NK-92 treated with Interleukin-12 subunit alpha and Interleukin-12 subunit beta, amount 100 ng/mL, for 24 hours (cell line): Measurements from ENCODE around the gene NUB1.

Experiments used
- DNase-seq: peaks from one replicate; lab custom pipeline; 2025; lab: John Stamatoyannopoulos, UW

The NUB1 gene

DNA sequence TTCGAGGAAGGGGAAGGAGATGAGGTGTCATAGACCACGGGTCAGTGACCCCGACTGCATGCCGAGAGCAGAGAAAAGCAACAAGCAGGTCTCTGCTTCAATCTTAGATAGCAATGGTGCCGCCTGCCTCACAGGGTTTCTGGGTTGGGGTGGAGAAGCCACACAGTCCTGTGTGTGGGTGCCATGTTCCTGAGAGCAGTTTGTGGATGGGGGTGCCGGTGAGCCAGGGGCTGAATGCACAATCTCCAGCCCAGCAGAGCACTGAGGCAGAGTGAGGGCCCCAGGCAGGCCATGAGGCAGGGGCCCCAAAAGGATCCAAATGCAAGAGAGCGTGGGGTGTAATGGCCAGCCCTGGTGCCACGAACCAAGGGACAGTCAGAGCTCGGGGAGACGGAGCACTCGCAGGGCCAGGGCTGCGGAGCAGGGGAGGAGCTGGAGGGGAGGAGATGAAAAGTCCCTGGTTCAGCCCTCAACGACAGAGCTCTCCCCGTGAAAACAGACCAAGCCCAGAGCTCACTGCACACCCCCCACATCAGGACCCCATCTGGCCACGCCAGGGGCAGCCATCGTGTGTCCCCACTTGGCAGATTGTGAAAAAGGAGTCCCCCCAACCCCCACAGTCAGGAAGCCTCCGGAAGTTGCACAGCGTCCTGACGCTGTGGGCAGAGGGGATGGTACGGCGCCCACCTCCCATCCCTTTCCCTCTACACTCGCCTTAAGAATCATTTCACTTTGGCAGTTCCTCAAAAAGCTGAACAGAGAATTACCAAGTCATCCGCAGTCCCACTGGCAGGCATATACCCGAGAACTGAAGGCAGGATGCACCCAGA, 48.4 kb downstream of the NUB1 start:
- DNase-seq: no peak

DNA sequence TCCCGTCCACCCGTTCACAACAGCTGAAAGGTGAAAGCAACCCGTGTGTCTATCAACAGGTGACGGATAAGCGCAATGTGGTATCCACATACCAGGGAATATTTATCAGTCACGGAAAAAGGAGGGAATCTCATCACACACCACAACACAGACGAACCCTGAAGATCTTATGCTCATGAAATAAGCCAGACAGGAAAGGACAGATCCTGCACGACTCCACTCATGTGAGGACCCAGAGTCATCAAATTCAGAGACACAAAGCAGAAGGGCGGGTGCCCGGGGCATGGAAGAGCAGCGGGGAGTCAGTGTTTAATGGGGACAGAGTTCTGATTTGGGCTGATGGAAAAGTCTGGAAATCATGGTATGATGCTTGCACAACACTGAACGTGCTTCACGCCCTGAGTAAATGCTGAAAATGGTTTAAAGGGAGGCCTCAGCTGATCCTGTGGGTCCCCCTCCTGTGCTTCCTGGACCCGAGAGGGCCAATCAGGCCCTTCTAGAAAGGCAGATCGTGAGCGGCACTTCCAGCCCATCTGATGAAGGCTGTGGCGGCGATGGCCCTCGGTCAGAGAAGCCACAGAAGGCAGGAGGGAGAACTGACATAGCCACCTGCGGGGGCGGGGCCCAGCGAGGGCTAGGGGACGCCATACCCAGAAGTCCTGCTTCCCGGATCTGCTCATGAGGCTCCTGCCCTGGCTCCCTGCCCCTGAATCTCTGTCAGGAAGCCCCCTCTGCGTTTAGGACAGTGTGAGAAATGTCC, 49.2 kb downstream of the NUB1 start:
- DNase-seq: no peak

DNA sequence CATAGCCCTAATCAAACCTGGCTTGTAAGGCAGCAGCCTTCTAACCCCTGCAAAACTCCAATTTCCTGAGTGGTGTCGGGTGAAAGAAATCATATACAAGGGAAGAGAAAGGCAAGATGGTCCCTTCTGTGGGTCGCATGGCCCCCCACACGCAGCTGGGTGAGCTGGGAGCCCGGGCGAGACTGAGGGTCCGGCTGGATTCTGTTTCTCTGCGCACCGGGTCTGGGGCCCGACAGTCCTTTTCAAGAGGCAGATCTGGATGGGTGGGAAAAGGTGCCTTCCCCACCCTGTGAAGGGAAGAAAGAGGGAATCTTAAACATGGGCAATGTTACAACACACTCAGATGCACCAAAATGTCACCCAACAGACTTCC, 49.7 kb downstream of the NUB1 start:
- no peak for DNase-seq

DNA sequence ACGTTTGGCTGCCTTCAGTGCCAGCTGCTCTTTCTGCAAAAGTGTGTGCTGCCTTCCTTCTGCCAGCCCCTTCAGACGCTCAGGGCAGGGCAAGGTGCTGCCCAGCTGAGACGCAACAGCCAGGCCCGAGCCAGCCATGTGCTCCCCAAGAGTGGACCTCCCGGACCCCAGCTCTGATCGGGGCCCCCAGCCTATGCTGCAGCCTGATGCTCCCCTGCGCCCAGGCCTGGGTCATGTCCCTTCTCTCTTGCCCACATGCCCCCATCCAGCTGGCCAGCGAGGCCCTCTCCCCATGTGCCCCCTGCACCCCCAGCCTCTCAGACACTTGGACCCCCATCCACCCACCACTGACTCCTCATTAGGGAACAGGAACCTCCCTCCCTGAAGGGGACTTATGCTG, 50.4 kb downstream of the NUB1 start:
- no peak for DNase-seq

DNA sequence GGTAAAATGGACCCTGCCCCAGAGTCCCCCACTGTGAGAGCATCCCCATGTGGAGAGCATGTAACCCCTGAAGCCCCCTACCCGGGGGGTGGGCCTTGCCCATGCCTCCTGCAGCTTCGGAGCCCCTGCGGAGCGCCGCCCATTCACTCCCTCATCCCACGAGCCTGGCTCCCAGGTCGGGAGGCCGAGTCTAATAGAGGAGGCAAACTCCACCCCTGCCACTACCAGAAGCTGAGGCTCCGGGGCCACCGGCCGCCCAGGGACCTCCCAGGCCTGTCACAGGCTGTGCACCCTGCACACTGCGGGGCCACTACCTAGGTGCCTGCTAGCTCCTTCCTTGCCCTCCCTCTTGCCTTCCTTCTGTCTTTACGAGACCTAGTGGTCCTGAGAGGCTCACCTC, 50.8 kb downstream of the NUB1 start:
- DNase-seq: no peak

DNA sequence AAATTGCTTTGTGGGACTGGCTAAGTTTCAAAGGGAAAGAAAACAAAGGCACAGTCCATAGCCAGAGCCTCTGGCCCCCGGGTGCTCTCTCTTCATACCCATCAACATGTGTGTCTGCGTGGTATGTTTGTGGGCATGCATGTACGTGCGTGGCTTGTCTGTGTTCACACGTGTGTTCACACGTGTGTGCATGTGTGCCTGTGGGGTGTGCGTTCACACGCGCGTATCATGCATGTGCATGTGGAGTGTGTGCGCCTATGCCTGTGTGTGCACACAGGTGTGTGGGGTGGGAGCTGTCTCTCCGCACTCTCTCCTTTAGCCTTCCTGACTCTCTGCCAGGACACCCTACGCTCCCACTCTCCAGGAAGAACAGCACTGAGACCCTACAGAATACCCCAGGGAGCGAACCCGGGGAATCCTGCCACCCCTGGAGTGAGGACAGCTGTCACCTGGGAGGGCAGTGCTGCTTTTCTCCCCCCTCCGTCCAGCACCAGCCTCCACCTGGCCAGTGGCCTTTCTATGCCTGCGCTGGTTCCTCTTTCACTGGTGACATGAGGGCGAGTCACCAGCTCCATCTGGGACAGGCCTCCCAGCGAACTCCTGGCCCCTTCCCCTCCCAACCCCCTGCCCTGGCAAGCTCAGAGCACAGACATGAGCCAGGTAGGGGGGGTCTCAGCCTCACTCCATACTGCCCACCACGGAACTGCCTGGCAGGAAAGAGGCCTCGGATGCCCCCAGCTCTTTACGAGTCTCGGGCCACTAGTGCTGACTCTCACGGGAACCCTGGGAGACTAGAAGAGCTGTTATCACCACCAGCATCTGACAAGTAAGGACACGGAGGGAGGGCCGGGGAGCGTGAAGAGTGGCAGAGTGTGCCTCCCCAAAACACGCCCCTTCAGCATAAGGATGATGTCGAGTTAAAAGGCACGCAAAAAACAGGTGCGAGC, 51.7 kb downstream of the NUB1 start:
- DNase-seq: no peak

DNA sequence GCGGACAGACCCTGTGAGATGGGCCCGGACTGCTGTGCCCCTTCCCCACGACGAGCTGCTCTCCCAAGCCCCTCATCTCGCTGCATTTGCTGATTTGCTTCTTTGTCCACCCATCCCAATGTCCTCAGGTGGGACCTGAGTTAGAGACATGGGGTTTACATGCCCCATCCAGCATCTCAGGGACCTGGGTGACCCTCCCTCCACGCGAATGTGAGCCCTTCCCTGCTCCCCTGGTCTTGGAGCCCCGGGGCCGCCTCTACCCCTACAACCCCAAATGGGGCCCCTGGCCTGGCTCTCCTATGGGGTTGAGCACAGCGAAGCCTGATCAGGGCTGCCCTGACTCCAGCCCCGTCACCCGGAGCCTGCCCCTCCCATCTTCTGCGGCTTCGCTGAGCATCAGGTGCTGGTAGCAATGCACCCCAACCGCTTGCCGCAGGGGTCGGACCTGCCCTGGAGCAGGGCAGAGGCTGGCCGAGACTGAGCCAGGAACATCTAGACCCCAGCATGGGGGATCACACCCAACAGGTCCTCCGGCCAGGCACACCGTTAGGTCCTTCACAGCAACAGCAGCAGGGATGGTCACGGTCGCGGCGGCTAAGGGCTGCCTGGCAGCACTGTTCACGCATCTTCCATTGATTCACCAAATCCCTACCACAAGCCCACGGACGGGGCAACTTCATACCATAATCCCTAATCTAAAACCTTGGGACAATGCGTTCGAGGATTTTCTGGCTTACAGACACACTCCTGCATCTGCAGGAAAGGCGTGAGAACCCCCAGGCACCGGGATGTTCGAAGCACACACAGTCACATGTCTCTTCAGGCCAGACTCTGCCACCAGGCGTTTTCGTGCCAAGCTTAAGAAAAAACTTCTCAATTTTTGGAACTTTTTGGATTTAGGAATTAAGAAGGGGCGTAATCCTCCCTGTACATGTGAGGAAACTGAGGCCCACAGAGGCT, 52.7 kb downstream of the NUB1 start:
- DNase-seq: no peak

DNA sequence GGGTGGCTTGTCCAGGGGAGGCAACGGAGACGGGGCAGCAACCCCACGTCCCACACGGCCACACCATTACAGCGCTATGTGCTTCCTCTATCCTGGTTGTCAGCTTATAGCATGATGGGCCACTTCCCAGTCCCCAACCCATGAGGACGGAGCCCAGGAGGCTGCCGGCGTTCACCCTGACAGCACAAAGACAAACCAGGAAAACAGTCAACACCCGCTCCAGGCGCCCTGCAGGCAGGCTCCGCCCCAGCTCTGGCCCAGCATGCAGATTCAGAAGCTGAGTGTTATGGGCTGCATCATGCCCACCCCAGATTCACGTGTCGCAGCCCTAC, 53.4 kb downstream of the NUB1 start:
- DNase-seq: no peak

DNA sequence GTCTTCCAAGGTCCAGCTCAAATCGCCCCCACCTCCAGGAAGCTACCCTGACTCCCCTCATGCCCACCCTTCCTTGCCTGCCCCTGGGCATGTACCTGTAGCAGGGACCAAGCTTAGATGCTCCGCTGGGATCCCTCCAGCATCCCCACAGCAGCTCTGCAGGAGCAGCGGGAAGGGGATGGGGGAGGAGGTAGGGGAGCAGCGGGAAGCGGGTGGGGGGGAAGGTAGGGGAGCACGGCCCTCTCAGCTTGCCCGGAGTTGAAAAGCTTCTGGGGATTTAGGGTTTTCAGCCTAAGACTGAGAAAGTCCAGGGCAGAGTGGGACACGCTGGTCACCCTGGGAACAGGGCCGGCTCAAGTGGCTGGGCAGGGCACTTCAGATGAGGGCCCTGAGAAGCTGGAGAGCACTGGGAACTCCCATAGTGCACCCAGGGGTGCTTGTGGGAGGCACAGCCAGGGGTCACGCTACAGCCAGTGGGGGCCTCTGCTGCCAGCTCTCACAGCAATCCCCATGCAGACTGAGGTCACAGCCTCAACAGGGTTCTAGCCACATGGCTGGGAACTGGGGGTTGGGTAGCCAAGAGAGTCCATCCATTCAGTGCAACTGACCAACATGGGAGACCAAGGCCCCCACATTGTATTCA, 54.8 kb downstream of the NUB1 start:
- no peak for DNase-seq

DNA sequence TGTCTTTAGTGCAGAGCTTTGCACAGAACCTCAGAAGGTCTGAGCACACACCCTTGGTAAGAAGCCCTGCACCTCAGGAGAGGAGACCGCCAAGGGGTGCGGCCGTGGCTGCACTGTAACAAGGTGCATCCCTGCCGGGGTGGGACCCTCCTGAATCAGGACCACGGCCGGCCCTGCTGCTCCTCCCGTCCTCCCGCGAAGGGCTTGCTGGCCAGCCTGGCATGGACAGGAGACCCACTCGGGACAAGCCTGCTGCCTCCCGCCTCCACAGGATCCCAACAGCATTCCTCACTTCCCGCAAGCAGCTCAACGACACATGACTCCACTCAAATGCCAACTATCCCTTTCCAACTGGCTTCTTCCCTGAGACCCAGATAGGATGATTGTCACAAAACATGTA, 55.4 kb downstream of the NUB1 start:
- no peak for DNase-seq

DNA sequence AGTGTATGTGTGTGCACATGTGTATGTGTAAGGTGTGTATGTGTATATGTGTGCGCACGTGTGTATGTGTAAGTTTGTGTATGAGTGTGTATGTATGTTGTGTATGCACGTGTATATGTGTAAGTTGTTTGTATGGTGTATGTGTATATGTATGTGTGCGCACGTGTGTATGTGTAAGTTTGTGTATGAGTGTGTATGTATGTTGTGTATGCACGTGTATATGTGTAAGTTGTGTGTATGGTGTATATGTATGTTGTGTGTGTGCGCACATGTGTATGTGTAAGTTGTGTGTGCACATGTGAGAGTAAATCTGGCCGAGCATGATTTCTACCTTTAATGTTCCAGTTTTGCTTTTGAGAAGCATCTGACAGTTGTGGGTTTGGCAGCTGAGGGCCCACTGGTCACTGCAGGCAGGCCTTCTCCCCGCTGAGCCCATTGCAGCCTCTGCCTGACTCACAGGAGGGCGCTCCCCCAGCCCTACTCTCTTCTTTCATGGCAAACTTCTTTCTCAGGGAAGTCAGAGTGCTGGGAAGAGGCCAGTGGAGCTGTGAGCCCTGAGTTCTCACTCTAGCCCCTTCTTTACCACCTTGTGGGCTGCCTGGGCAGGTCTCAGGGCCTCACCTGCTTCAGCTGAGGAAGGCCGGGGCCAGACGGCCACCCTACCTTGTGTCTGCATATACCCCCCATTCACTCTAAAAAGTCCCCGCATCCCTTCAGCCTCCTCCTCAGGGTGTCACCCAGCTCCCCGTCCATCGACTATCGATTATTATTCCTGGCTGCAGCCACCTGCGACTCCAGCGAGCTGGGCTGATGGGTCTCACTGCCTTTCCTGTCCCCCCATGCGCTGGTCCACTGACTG, 57.1 kb downstream of the NUB1 start:
- no peak for DNase-seq

DNA sequence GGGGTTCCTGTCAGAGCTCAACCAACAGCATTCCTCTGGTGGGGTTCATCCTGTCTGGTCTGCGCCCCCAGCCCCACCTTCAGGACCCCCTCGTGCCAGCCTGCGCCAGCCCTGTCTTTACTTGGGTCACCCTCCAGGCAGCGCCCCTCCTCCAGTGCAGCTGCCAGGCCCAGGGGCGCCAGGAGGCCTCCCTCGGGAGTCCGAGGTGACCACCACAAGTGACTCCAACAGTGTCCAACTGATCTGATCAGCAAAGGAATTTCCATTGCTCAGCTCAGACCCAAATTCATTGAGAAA, 57.6 kb downstream of the NUB1 start:
- no peak for DNase-seq

DNA sequence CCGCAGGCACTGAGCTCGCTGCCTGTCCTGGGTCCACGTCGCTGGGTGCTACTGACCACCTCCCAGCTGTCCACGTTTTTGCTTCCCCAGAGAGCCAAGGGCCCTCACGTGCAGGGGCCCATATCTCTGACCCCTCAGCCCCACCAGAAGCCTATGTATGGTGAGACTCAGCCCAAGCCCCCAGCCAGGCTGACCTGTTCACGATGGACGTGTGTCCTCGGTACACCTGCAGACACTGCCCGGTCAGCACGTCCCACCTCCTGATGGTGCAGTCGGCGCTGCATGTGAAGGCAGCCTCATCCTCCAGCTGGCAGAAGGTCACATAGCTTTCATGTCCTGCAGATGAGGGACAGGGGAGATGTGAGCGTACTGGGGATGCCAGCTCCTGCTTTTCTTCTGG, 58.3 kb downstream of the NUB1 start:
- DNase-seq: no peak

DNA sequence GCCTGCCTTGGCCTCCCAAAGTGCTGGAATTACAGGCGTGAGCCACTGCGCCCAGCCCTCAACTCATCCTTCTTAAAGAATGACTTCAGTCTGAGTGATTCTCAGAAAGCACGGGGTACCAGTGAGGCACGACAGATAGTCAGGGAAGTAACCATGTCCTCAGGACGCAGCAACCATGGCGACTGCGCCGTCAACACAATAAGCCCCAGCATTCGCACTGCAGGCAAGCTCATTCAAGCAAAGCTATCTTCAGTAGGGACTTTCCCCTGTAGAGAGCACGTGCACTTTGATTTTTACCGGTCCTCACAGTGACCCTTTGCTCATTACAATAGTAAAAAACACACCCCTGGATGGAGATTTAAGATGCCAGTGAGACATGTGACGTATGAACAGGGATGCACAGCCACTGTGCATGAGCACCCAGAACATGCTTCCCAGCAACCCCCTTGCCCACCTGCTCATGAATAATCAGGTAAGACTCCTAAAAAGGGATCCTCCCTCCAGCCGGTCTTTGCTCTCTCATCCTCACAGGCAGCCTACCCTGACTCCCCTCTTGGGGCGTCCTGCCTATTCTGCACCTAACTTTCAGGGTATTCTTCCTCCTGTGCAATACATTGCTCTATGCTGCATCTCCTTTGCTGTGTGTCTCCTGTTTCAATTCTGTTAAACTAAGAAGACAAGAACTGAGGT, 59.2 kb downstream of the NUB1 start:
- no peak for DNase-seq

DNA sequence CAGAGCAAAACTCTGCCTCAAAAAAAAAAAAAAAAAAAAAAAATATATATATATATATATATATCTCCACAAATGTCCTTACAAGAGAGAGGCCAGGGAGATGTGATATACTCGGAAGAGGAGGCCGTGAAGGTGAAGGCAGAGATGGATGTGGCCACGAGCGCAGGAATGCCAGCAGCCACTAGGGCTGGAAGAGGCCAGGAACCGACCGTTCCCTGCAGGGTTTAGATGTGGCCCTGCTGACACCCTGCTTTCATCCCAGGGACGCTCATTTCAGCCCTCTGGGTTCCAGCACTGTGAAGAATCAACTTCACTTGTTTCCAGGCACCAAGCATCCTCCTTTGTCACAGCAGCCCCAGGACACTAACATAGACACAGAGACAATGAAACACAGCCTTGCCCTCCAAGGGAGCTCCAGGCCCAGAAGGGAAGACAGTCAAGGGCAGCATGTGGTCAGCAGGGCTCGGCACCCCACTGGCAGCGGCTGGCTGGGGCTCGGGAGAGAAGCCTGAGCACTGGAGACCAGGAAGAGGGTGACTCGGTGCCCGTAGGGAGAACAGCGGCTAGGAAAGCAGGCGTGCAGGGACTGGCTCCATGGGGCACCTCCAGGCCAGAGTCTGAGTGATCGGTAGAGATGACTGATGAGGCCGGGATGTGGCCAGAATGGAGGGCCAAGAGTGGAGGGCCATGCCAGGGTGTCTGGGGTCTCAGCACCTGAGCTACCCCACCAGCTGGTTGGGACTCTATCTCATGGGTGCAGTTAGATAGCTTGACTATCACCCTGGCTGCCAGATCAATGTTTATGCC, 60.6 kb downstream of the NUB1 start:
- DNase-seq: no peak

DNA sequence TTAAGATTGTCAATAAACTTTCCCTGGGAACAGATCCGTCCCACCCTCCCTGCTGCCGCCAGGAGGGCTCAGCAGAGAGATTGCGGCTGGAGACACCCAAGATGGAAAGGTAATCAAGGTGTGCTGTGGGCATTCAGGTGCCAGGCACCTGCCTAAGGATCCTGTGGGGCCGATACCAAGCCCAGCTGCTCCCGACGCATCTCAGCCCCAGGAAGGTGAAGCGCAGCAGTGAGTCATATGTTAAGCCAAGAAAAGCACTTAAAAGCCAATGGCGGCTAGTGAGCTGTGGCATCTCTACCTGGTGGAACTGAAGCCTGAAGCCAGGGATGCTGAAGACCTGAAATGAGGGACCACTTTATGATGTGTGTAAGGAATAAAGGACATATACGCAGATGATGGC, 62.2 kb downstream of the NUB1 start:
- DNase-seq: no peak

DNA sequence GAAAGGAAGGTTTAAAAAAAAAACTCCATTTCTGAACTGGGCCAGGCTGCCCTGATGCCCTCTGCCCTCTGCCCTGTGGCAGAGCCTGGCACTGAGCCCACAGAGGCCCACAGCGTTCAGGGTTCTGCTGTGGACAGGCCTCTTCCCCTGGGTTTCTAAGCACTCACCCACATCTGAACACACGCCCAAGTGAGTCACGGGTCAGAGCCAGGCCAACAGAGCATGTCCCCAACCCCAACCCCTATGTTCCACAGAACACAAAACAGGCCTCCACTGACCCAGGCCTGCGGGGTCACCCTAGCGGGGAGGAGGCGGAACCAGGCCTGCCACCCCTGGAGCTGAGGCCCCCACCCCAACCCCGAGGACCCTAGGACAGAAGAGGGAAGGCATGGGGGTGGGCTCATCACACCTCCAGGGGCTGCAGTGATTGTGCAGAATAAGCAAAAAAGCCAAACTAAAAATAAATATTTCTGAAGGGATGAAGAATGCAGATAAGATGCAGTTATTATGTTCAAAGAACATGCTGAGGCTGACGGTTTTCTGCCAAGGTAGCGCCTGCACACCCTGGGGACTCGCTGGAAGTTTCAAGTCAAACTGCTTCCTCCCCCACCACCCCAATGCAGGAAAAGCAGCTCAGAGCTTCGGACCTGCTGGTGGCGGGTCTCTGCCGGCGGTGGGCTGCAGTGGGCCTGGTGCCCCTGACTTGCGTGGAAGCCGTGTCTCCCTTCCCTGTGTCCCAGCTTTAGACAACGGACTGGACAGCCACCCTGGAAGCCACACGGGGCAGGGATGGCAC, 62.8 kb downstream of the NUB1 start:
- no peak for DNase-seq

DNA sequence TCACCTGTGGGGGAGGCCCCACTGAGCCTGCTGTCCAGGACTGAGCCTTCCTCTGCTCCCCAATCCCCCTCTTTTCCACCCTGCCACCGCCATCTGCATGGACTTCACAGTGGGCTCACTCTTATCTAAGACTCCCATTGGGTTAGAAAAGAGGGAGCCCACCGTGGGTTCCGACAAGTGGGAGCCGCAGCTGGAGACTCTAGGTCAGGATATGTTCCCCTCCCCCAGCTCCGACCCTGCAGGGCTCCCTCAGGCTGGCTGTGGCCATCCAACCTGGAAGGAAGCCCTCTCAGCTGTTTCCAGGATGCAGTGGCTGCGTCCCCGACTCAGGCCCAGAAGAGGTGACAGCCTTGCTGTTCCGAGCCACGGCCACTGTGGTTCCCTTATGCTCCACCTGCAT, 63.4 kb downstream of the NUB1 start:
- DNase-seq: no peak
